ENCODE measurements around the gene TPBGL. TPM values are rescaled to one million over a fixed set of nuclear protein-coding genes. Genes with fewer than 3 reads are reported as not detected.

The TPBGL gene
- total and polyA plus RNA-seq, 2 of the 4 experiments (the other 2 are of a cell fraction) = not detected

GRCh38 chr11:75204685-75205563 lies 35.6 kb upstream of the TPBGL start:
- WGBS, 2 experiments (ENCODE audit: extremely low coverage in 2 of 2, insufficient read length in 1 of 2) = 0% methylated on average over 1 of the region's 9 CpGs; no CpG with 5 or more reads in 1 of the 2 experiments
- CTCF ChIA-PET = interaction anchor here (0.6 to 2.4 kb wide), 16 partner anchors 10 to 276 kb away, joined by 3 to 43 read pairs (median 6); partner anchors contain the start of gene SLCO2B1
- no TSS peak for BruUV-seq (replicated peaks)
- in situ Hi-C loops (cut with MboI; ENCODE audit: low sequenced_read_pairs) = loop anchor here (5.0 kb wide), 2 partner anchors 58 to 183 kb away; no protein-coding TSS in a partner anchor
- Histone ChIP-seq H3K18ac (ENCODE audit: low read depth, low read length) (no peak overlapping the region), H3K4me1 (ENCODE audit: control insufficient read depth, insufficient read depth, low read length) (no peaks in the 10 kb centered on the region), H3K4me2 (ENCODE audit: low read depth, low read length) (no peak overlapping the region), H3K4me3 (ENCODE audit: insufficient read depth, low read depth, low read length) (no peak overlapping the region), H2BK5ac (ENCODE audit: low read depth, low read length, poor library complexity, severe bottlenecking) (no peak overlapping the region), H2AK5ac (ENCODE audit: low read depth, low read length) (no peak overlapping the region), H3K9me1 (ENCODE audit: insufficient read depth, low read length) (no peaks in the 10 kb centered on the region), H3K27me3 (ENCODE audit: control insufficient read depth, insufficient read depth, low read length) (peaks cover 50% of the 10 kb centered on the region), H2BK20ac (ENCODE audit: low read depth, low read length) (no peak overlapping the region), H4K8ac (ENCODE audit: low read depth in 2 of 2, low read length in 2 of 2) (no peak overlapping the region), H3K36me3 (ENCODE audit: control insufficient read depth, insufficient read depth, low read length) (no peaks in the 10 kb centered on the region), H2BK15ac (ENCODE audit: low read depth, low read length) (no peak overlapping the region), H3K4ac (ENCODE audit: low read depth, low read length) (no peak overlapping the region), H4K91ac (ENCODE audit: insufficient read depth, low read depth, low read length) (no peak overlapping the region), H3K9ac (ENCODE audit: low read depth, low read length) (no peak overlapping the region), H2AFZ (replicated peaks; ENCODE audit: low read length, poor library complexity) (peak overlapping the region; percentile 3), H3K14ac (replicated peaks; ENCODE audit: low read depth, low read length) (no peak overlapping the region), H3K23ac (ENCODE audit: low read depth, low read length) (no peak overlapping the region), H4K20me1 (ENCODE audit: insufficient read depth, low read length) (no peaks in the 10 kb centered on the region), H2AK9ac (replicated peaks; ENCODE audit: low read depth, low read length, poor library complexity) (peak overlapping the region; percentile 57), H3K79me1 (ENCODE audit: low read depth in 1 of 2, low read length in 2 of 2) (no peaks in the 10 kb centered on the region), H4K5ac (ENCODE audit: low read depth, low read length) (no peak overlapping the region), H2BK120ac (ENCODE audit: low read depth, low read length) (no peak overlapping the region), H3K27ac (ENCODE audit: insufficient read depth, low read length) (no peak overlapping the region), H3K56ac (ENCODE audit: extremely low read depth, insufficient read depth, low read length) (no peak overlapping the region), H3K9me3 (ENCODE audit: control insufficient read depth, insufficient read depth, low read length) (no peaks in the 10 kb centered on the region)
- dilution Hi-C loops (cut with HindIII; ENCODE audit: low sequenced_read_pairs, unreplicated experiment) = no loop called here
- POLR2A ChIA-PET (ENCODE audit: unreplicated experiment) = interaction anchor here (0.5 kb wide), 2 partner anchors 58 to 87 kb away, joined by 3 read pairs; no protein-coding TSS in a partner anchor
- DNase-seq = peak; percentile 77
- intact Hi-C loops (cut with micrococcal nuclease) = loop anchor here (1.0 to 2.0 kb wide), 4 partner anchors 61 to 276 kb away; no protein-coding TSS in a partner anchor
- ATAC-seq (ENCODE audit: low read depth) = peak; percentile 100
- TF ChIP-seq MXI1 (IDR thresholded peaks at IDR 0.05; ENCODE audit: borderline replicate concordance, low read depth, low read length) (no peak), POLR2A (IDR thresholded peaks at IDR 0.05; ENCODE audit: low read depth, low read length) (no peak), NFE2L2 (IDR thresholded peaks at IDR 0.05; ENCODE audit: low read depth, low read length) (no peak), RAD21 (IDR thresholded peaks at IDR 0.05; ENCODE audit: low read length) (peak; percentile 85), CHD1 (IDR thresholded peaks at IDR 0.05; ENCODE audit: low read depth, low read length) (no peak), CTCF (conservative IDR thresholded peaks at IDR 0.05; ENCODE audit: low read depth, low read length) (peak; percentile 87), MAFK (IDR thresholded peaks at IDR 0.05; ENCODE audit: low read depth, low read length) (no peak), RFX5 (IDR thresholded peaks at IDR 0.05; ENCODE audit: low read depth, low read length) (no peak), CEBPB (IDR thresholded peaks at IDR 0.05; ENCODE audit: low read depth, low read length) (no peak), RCOR1 (IDR thresholded peaks at IDR 0.05; ENCODE audit: insufficient replicate concordance, low read length) (no peak), SMC3 (IDR thresholded peaks at IDR 0.05; ENCODE audit: low read depth, low read length) (peak; percentile 89), ELK1 (IDR thresholded peaks at IDR 0.05; ENCODE audit: borderline replicate concordance, low read depth, low read length) (no peak), USF2 (IDR thresholded peaks at IDR 0.05; ENCODE audit: low read depth, low read length) (no peak), BHLHE40 (IDR thresholded peaks at IDR 0.05; ENCODE audit: low read depth, low read length) (no peak)

Measured in IMR-90 (cell line).